ENCODE measurements around the gene PDGFC.

DNA sequence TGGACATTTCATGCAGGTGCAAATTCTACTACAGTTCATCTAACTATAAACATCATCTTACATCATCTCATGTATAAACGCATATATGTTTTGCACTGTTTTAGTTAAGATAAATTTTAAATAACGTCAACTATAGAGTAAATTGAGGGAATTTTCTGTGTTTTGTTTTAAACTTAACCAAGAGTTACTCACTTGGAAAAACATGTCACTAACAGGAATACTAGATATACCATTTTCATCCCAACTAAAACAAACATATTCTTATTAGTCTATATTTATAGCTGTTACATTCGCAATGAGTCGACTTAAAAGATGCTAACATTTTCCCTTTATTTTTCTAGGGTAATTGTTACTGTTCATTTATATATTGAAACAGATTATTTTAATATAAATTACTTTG is 159.6 kb downstream of the PDGFC start:
- TF ChIP-seq POLR2AphosphoS5 (IDR thresholded peaks at IDR 0.05; ENCODE audit: borderline replicate concordance, low read depth, low read length) (no peak), EZH2 (IDR thresholded peaks at IDR 0.05) (no peak)
